ENCODE measurements around the gene MBD3L2.
"Not testable (repeated sequence)": the region's sequence is repeated elsewhere in the genome, so short reads cannot be mapped to it uniquely, and the experiment has no call there.

The MBD3L2 gene

GRCh38 chr19:7049021-7049420, at the start of gene MBD3L2:
Gene MBD3L2, plus strand, starts transcription at chr19:7049321. Its CDS starts 53 bp downstream, at chr19:7049374.
- H3K4me3 Mint-ChIP-seq; H3K36me3 Mint-ChIP-seq; H3K27me3 Mint-ChIP-seq; H3K9me3 Mint-ChIP-seq; H3K4me1 Mint-ChIP-seq; ATAC-seq (replicated peaks); DNase-seq; H3K27ac Mint-ChIP-seq: not testable (repeated sequence)

GRCh38 chr19:6999933-7000332, 49.2 kb upstream of the MBD3L2 start:
- Mint-ChIP-seq H3K4me3 (no peak overlapping the region), H3K27me3 (peaks cover 19 to 21% of the 10 kb centered on the region in 2 donors), H3K27ac (no peak overlapping the region), H3K36me3 (peaks cover 0 to 3% of the 10 kb centered on the region in 2 donors), H3K9me3 (peaks cover 6% of the 10 kb centered on the region in 2 donors), H3K4me1 (peaks cover 10 to 14% of the 10 kb centered on the region in 2 donors)
- DNase-seq (no peak), ATAC-seq (replicated peaks) (no peak)

- H3K27me3 Mint-ChIP-seq: peaks cover 19 to 21% of the 10 kb centered on the region in 2 donors
- DNase-seq (no peak), ATAC-seq (replicated peaks) (no peak)
- no peaks in the 10 kb centered on the region for H3K36me3 Mint-ChIP-seq
- no peak overlapping the region for H3K27ac Mint-ChIP-seq
- peaks cover 10 to 14% of the 10 kb centered on the region in 2 donors for H3K4me1 Mint-ChIP-seq
- no peak overlapping the region for H3K4me3 Mint-ChIP-seq
- H3K9me3 Mint-ChIP-seq: peaks cover 2% of the 10 kb centered on the region in 2 donors
Observed at GRCh38 chr19:7000333-7000732, 48.8 kb upstream of the MBD3L2 start.

GRCh38 chr19:7000816-7001215, 48.3 kb upstream of the MBD3L2 start:
- DNase-seq (no peak), ATAC-seq (replicated peaks) (no peak)
- no peaks in the 10 kb centered on the region for H3K36me3 Mint-ChIP-seq
- no peak overlapping the region for H3K4me3 Mint-ChIP-seq
- no peak overlapping the region for H3K27ac Mint-ChIP-seq
- peaks cover 10 to 14% of the 10 kb centered on the region in 2 donors for H3K4me1 Mint-ChIP-seq
- no peaks in the 10 kb centered on the region for H3K9me3 Mint-ChIP-seq
- H3K27me3 Mint-ChIP-seq: peaks cover 19 to 21% of the 10 kb centered on the region in 2 donors

- peaks cover 22 to 29% of the 10 kb centered on the region in 2 donors for H3K27me3 Mint-ChIP-seq
- peaks cover 5 to 6% of the 10 kb centered on the region in 2 donors for H3K9me3 Mint-ChIP-seq
- H3K27ac Mint-ChIP-seq: no peak overlapping the region
- ATAC-seq (replicated peaks) (peak in 1 of 2 donors; percentile 50), DNase-seq (no peak)
- no peaks in the 10 kb centered on the region for H3K36me3 Mint-ChIP-seq
- H3K4me3 Mint-ChIP-seq: no peak overlapping the region
- peaks cover 6 to 18% of the 10 kb centered on the region in 2 donors for H3K4me1 Mint-ChIP-seq
Observed at GRCh38 chr19:7004313-7004931, 44.7 kb upstream of the MBD3L2 start.

GRCh38 chr19:7006135-7006704, 42.9 kb upstream of the MBD3L2 start:
- peaks cover 5 to 6% of the 10 kb centered on the region in 2 donors for H3K9me3 Mint-ChIP-seq
- H3K4me3 Mint-ChIP-seq: no peak overlapping the region
- no peaks in the 10 kb centered on the region for H3K36me3 Mint-ChIP-seq
- ATAC-seq (replicated peaks) (no peak), DNase-seq (no peak)
- no peak overlapping the region for H3K27ac Mint-ChIP-seq
- H3K27me3 Mint-ChIP-seq: peaks cover 12 to 28% of the 10 kb centered on the region in 2 donors
- H3K4me1 Mint-ChIP-seq: peaks cover 2 to 19% of the 10 kb centered on the region in 2 donors

- Mint-ChIP-seq H3K4me3 (no peak overlapping the region), H3K27me3 (peaks cover 15% of the 10 kb centered on the region in 2 donors), H3K36me3 (no peaks in the 10 kb centered on the region), H3K9me3 (peaks cover 5 to 6% of the 10 kb centered on the region in 2 donors), H3K27ac (no peak overlapping the region), H3K4me1 (peaks cover 2 to 19% of the 10 kb centered on the region in 2 donors)
- no peak for DNase-seq
- ATAC-seq (replicated peaks): peak; percentile 47 to 58
Observed at GRCh38 chr19:7007859-7008258, 41.3 kb upstream of the MBD3L2 start.

- Mint-ChIP-seq H3K27ac (no peak overlapping the region), H3K9me3 (peaks cover 5 to 6% of the 10 kb centered on the region in 2 donors), H3K4me3 (no peak overlapping the region), H3K36me3 (no peaks in the 10 kb centered on the region), H3K4me1 (peaks cover 2 to 24% of the 10 kb centered on the region in 2 donors), H3K27me3 (peaks cover 10 to 14% of the 10 kb centered on the region in 2 donors)
- ATAC-seq (replicated peaks) (no peak), DNase-seq (no peak)
Observed at GRCh38 chr19:7010722-7011593, 38.2 kb upstream of the MBD3L2 start.

GRCh38 chr19:7013678-7014077, 35.4 kb upstream of the MBD3L2 start:
- no peak overlapping the region for H3K4me3 Mint-ChIP-seq
- peak in 1 of 2 donors; percentile 86 for ATAC-seq (replicated peaks)
- peaks cover 0 to 17% of the 10 kb centered on the region in 2 donors for H3K4me1 Mint-ChIP-seq
- H3K27me3 Mint-ChIP-seq: peaks cover 5 to 17% of the 10 kb centered on the region in 2 donors
- no peak overlapping the region for H3K27ac Mint-ChIP-seq
- no peaks in the 10 kb centered on the region for H3K36me3 Mint-ChIP-seq
- DNase-seq: no peak
- H3K9me3 Mint-ChIP-seq: no peaks in the 10 kb centered on the region

GRCh38 chr19:7018828-7019227, 30.3 kb upstream of the MBD3L2 start:
- H3K27me3 Mint-ChIP-seq: peaks cover 0 to 11% of the 10 kb centered on the region in 2 donors
- no peaks in the 10 kb centered on the region for H3K36me3 Mint-ChIP-seq
- no peak overlapping the region for H3K4me3 Mint-ChIP-seq
- no peak for DNase-seq
- H3K9me3 Mint-ChIP-seq: no peaks in the 10 kb centered on the region
- no peak for ATAC-seq (replicated peaks)
- H3K4me1 Mint-ChIP-seq: peaks cover 0 to under 1% of the 10 kb centered on the region in 2 donors
- no peak overlapping the region for H3K27ac Mint-ChIP-seq

- H3K4me3 Mint-ChIP-seq; H3K9me3 Mint-ChIP-seq; ATAC-seq (replicated peaks); H3K27ac Mint-ChIP-seq; DNase-seq; H3K36me3 Mint-ChIP-seq; H3K4me1 Mint-ChIP-seq: not testable (repeated sequence)
- H3K27me3 Mint-ChIP-seq: peaks cover 0 to 11% of the 10 kb centered on the region in 2 donors
Observed at GRCh38 chr19:7021331-7021730, 27.8 kb upstream of the MBD3L2 start, which contains the start of gene MBD3L2B. Gene MBD3L2B, minus strand, starts transcription at chr19:7021431. Its CDS starts 34 bp downstream, at chr19:7021397.

- not testable (repeated sequence) for ATAC-seq (replicated peaks); H3K27me3 Mint-ChIP-seq; H3K4me1 Mint-ChIP-seq; DNase-seq; H3K4me3 Mint-ChIP-seq; H3K9me3 Mint-ChIP-seq; H3K36me3 Mint-ChIP-seq; H3K27ac Mint-ChIP-seq
Observed at GRCh38 chr19:7028790-7029189, 20.3 kb upstream of the MBD3L2 start.

- not testable (repeated sequence) for H3K4me1 Mint-ChIP-seq; ATAC-seq (replicated peaks); H3K4me3 Mint-ChIP-seq; H3K36me3 Mint-ChIP-seq; DNase-seq; H3K9me3 Mint-ChIP-seq; H3K27ac Mint-ChIP-seq; H3K27me3 Mint-ChIP-seq
Observed at GRCh38 chr19:7030278-7030677, 18.8 kb upstream of the MBD3L2 start, which contains the start of gene MBD3L5. Gene MBD3L5, plus strand, starts transcription at chr19:7030578. Its CDS starts 34 bp downstream, at chr19:7030612.

- DNase-seq; H3K9me3 Mint-ChIP-seq; H3K27ac Mint-ChIP-seq; H3K4me3 Mint-ChIP-seq; H3K4me1 Mint-ChIP-seq; H3K36me3 Mint-ChIP-seq; H3K27me3 Mint-ChIP-seq; ATAC-seq (replicated peaks): not testable (repeated sequence)
Observed at GRCh38 chr19:7040079-7040478, 9.0 kb upstream of the MBD3L2 start, which contains the start of gene MBD3L4. Gene MBD3L4, minus strand, starts transcription at chr19:7040179. Its CDS starts 35 bp downstream, at chr19:7040144.

All from stimulated activated naive B cell treated with anti-CD40 and anti-IgM and Interleukin-4, amounts not matched to agents 10 μg/mL and 1 μg/mL and 100 μg/mL, for 72 hours (primary cell).